SJSA1 (cell line): ENCODE results near the gene TC2N. TPM values are rescaled to one million over a fixed set of nuclear protein-coding genes. Genes with fewer than 3 reads are reported as not detected.
"Not testable (repeated sequence)": the region's sequence is repeated elsewhere in the genome, so short reads cannot be mapped to it uniquely, and the experiment has no call there.

Experiments used
- DNase-seq, 2 experiments: peaks; one replicate each; pipeline ENCODE4 v3.0.0-alpha.2; 2015 to 2020; ENCODE audit warnings: low spot score in 2 of 2, low read depth in 1 of 2
- H3K27ac ChIP-seq: fragments of 250-450 bp; sonication (Bioruptor Pico); 2 replicates; pipeline ENCODE4 v1.5.1; 2020; ENCODE audit warnings: mild to moderate bottlenecking, moderate library complexity
- H3K27me3 ChIP-seq: fragments of 250-450 bp; sonication (Bioruptor Pico); replicated peaks from 2 replicates; pipeline ENCODE4 v1.5.1; 2020; ENCODE audit warnings: mild to moderate bottlenecking, moderate library complexity
- H3K36me3 ChIP-seq: fragments of 250-450 bp; sonication (Bioruptor Pico); 2 replicates; pipeline ENCODE4 v1.5.1; 2020; ENCODE audit warnings: mild to moderate bottlenecking
- H3K4me1 ChIP-seq: fragments of 250-450 bp; sonication (Bioruptor Pico); replicated peaks from 2 replicates; pipeline ENCODE4 v1.6.1; 2021; ENCODE audit warnings: mild to moderate bottlenecking
- H3K4me3 ChIP-seq: fragments of 250-450 bp; sonication (Bioruptor Pico); 2 replicates; pipeline ENCODE4 v1.5.1; 2020; ENCODE audit warnings: mild to moderate bottlenecking
- H3K9me3 ChIP-seq: fragments of 250-450 bp; sonication (Bioruptor Pico); replicated peaks from 2 replicates; pipeline ENCODE4 v1.5.1; 2020; ENCODE audit warnings: mild to moderate bottlenecking
- total RNA-seq: library from RNA; depleted of rRNA; stranded (reverse); fragments of >200 nt; shearing (Covaris generic); gene quantifications from 2 replicates; pipeline ENCODE4 v1.2.3, GENCODE V29; 2014

The TC2N gene
- total RNA-seq, 1 experiment from 2014 or later = 0.05 TPM

DNA sequence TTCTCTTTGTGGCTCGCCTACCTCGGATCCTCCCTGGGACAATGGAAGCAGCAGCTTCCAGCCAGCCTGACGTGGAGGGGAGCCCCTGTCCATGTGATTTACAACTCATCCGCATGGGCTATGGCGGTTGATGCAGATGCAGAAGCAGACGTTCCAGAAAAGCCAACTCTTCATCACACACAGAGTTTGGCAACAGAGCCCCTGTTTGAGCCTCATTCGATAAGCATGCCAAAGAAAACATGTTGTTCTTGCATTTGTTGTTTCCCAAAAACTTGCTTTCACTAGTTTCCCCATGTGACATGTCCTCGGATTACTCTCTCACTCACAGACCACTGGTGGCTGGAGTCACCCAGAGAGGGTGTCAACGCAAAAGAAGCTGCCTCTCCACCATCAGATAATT, 16.4 kb upstream of the TC2N start:
- no peak overlapping the region for H3K4me3 ChIP-seq
- no peak overlapping the region for H3K27ac ChIP-seq
- no peak for DNase-seq
- no peaks in the 10 kb centered on the region for H3K4me1 ChIP-seq
- no peaks in the 10 kb centered on the region for H3K9me3 ChIP-seq
- no peaks in the 10 kb centered on the region for H3K27me3 ChIP-seq
- no peaks in the 10 kb centered on the region for H3K36me3 ChIP-seq

DNA sequence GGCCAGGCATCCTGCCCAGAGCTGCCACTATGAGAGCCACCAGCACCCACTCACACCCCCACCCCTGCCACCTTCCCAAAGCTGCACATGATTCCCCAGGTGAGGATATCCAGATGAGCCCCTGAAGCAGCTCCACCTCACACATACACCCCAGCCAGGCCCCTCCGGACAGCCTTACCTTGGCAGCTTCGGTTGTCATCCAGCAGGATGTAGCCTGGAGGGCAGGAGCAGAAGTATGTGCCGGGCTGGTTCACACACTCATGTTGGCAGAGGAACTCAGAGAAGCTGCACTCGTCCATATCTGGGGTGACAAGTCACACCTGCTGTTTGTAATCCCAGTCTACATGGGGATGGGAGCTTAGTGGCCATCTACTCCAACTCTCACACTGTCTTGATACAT, 15.4 kb upstream of the TC2N start:
- no peak overlapping the region for H3K4me3 ChIP-seq
- H3K9me3 ChIP-seq = no peaks in the 10 kb centered on the region
- H3K4me1 ChIP-seq = no peaks in the 10 kb centered on the region
- H3K36me3 ChIP-seq = no peaks in the 10 kb centered on the region
- DNase-seq = no peak
- no peaks in the 10 kb centered on the region for H3K27me3 ChIP-seq
- H3K27ac ChIP-seq = no peak overlapping the region

DNA sequence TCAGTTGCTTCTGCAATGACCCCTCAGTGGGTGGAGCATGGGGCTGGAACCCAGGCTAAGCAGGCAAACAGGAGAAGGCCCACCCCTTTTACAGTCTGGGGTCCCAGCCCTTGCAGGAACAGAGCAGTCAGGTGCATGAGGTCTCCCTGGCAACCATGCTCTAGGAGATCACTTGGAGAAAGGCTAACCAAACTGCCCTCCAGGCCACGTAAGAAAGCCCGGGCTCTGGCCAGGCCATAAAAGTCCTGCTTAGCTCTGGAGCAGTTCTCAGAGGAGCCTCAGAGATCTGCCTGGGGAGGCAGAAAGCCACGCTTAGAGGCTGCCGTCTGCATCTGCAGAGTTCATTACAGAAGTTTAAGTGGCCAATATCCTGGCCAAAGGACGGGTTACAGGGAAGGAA, 15.0 kb upstream of the TC2N start:
- no peak overlapping the region for H3K27ac ChIP-seq
- no peak for DNase-seq
- H3K27me3 ChIP-seq = no peaks in the 10 kb centered on the region
- no peaks in the 10 kb centered on the region for H3K4me1 ChIP-seq
- no peak overlapping the region for H3K4me3 ChIP-seq
- H3K9me3 ChIP-seq = no peaks in the 10 kb centered on the region
- no peaks in the 10 kb centered on the region for H3K36me3 ChIP-seq

DNA sequence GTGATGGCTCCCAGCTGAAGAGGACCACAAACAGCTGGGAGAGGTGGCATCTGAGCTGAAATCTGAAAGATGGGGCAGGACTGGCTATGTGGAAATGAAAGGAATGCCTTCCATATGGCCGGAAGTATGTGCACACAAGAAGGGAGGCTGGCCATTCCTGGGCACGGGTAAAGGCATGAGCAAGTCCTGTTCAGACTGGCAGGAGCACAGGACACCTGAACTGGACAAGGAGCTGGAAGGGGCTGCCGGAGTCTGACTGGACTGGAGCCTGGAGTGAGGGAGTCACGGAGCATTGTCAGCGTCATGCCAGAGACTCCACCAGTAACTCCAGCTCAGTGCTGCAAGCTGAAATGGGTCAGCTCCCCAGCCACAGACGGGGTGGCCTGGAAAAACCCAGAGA, 11.9 kb upstream of the TC2N start:
- no peak for DNase-seq
- H3K27me3 ChIP-seq = no peaks in the 10 kb centered on the region
- H3K27ac ChIP-seq = no peak overlapping the region
- H3K4me3 ChIP-seq = no peak overlapping the region
- H3K36me3 ChIP-seq = no peaks in the 10 kb centered on the region
- no peaks in the 10 kb centered on the region for H3K9me3 ChIP-seq
- H3K4me1 ChIP-seq = no peaks in the 10 kb centered on the region

DNA sequence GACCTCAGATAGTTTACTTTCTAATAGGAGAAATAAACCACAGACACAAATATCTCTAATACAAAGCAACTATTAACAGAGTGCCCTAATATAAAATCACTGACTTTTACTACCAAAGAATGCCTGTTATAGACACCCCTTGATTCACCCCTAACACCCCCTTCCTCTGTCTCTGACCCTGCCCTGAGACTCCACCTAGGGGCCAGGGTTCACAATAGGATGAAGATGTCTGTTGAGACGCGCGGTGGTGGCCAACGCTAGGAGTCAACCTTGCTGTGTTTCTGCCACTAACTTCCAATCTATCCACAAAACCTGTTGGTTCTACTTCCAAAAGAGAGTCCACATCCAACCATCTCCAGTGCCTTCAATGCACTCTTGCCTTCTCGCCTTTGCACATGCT, 10.9 kb upstream of the TC2N start:
- H3K9me3 ChIP-seq = no peaks in the 10 kb centered on the region
- no peak for DNase-seq
- H3K4me1 ChIP-seq = no peaks in the 10 kb centered on the region
- no peaks in the 10 kb centered on the region for H3K36me3 ChIP-seq
- no peak overlapping the region for H3K27ac ChIP-seq
- no peak overlapping the region for H3K4me3 ChIP-seq
- no peaks in the 10 kb centered on the region for H3K27me3 ChIP-seq

DNA sequence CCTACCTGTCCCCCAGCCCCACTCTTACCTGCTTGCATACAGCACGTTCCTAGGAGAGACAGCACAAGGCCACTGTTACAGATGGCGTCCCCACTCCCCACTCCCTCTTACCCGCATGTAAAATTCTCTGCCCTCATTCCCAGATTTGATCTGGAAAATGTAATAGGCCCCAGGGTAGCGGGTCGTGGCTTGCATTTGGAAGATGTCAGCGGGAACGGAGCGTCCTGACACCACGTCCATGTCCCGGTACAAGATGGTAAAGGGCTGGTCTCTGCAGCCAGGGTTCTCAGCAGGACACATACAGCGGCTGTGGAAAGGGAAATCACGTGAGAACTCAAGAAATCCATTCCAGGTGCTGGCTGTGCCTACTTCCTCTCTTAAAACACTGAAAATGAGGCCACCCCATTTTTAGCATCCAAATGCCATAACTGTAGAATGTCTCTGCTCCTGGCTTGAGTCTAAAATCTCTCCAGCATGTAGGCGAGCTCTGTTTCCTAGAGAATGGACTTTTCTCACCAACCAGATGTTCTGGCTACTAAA, 10.1 kb upstream of the TC2N start:
- Histone ChIP-seq H3K4me1 (no peaks in the 10 kb centered on the region), H3K36me3 (no peaks in the 10 kb centered on the region), H3K27me3 (no peaks in the 10 kb centered on the region), H3K4me3 (no peak overlapping the region), H3K27ac (no peak overlapping the region), H3K9me3 (no peaks in the 10 kb centered on the region)
- DNase-seq = no peak

DNA sequence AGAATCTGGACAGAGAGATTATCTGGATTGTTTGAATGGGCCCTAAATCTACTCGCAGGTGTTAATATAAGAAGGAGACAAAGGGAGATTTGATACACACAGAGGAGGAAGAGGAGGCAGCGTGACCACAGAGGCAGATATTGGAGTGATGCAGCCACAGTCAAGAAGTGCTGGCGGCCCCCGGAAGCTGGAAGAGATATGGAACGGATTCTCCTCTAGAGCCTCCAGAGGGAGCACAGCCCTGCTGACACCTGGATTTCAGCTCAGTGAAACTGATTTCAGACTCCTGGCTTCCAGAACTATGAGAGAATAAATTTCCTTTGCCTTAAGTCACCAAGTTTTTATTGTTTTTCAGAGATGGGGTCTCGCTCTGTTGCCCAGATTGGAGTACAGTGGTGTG, 9.2 kb upstream of the TC2N start:
- Histone ChIP-seq H3K4me1 (no peaks in the 10 kb centered on the region), H3K27me3 (no peaks in the 10 kb centered on the region), H3K36me3 (no peaks in the 10 kb centered on the region), H3K4me3 (no peak overlapping the region), H3K27ac (no peak overlapping the region), H3K9me3 (no peaks in the 10 kb centered on the region)
- DNase-seq = no peak

DNA sequence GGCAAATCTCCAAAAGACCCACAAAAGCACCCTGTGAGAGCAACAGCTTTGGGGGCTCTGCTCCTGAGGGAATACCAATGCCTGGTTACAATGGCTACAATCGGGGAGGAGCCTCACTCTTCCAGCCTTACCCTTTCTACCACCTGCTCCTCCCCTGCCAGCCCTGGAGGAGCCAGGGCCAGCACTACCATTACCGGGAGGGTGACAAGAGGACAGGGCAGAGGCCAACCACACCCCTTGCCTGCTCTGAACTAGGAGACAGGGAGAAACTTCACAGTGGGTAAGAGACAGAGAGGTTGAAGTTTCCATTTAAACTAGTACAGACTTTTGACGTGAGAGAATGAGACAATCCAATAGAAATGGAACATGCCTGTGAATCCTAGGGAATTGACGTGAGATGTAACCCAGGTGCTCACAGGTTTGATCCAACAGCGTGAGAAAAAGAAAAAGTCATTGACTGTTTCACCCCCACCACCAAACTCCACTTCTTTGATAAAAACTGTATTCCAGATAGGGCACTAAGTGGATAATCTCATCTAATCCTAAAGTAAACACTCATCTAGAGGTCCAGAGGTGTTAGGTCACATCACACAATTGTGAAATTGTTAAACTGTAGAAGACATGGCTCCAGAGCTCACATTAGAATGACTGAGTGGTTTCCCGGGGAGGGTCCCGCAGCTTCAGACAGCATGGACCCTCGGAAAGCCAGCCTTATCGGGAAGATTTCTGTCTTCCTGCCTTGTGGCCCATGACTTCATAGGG, 8.4 kb upstream of the TC2N start:
- no peak overlapping the region for H3K4me3 ChIP-seq
- no peaks in the 10 kb centered on the region for H3K27me3 ChIP-seq
- DNase-seq = no peak
- H3K27ac ChIP-seq = no peak overlapping the region
- H3K36me3 ChIP-seq = no peaks in the 10 kb centered on the region
- no peaks in the 10 kb centered on the region for H3K4me1 ChIP-seq
- no peaks in the 10 kb centered on the region for H3K9me3 ChIP-seq

DNA sequence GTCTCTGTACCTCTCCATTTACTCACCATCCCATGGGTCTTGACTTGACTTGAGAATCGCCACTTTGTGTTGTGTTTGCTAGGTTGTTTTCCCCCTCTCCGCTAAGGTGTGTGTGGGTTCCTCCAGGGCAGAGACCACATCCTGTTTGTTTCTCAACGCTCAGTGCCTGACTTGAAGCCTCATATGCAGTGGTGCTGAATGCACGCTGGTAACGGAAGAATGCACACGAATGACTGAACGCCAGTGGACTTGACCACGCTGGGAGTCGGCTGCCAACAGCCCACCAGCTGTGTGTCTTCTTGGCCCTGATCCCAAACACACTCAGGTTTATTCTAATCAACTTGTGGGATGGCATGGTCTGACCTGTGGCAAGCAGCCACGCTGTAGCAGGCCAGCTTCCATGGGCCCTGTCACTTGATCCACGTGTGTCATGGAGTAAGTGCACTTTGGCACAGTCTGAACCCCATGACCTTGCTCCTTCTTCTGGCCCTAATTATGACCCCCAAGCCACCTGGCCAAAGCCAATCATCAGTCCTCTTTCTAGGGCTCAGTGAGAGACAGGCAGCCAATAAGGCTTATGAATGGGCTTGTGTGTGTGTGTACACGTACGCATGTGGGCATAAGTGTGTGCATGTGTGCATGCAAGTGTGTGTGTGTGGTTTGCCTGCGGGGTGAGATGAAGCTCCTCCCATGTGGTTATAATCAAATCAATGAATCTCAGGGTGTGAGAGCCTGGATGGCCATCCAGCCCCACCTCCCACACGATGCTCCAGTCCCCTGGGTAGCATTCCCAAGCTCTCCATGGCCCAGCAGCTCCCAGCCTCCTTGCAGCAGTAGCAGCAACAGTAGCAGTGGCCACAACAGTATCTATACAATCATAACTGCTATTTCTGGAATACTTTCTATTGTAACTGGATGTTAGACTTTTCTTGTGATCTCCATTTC, 6.4 kb upstream of the TC2N start:
- H3K9me3 ChIP-seq = no peaks in the 10 kb centered on the region
- no peak overlapping the region for H3K27ac ChIP-seq
- no peaks in the 10 kb centered on the region for H3K36me3 ChIP-seq
- H3K4me1 ChIP-seq = no peaks in the 10 kb centered on the region
- no peak for DNase-seq
- no peak overlapping the region for H3K4me3 ChIP-seq
- H3K27me3 ChIP-seq = no peaks in the 10 kb centered on the region

DNA sequence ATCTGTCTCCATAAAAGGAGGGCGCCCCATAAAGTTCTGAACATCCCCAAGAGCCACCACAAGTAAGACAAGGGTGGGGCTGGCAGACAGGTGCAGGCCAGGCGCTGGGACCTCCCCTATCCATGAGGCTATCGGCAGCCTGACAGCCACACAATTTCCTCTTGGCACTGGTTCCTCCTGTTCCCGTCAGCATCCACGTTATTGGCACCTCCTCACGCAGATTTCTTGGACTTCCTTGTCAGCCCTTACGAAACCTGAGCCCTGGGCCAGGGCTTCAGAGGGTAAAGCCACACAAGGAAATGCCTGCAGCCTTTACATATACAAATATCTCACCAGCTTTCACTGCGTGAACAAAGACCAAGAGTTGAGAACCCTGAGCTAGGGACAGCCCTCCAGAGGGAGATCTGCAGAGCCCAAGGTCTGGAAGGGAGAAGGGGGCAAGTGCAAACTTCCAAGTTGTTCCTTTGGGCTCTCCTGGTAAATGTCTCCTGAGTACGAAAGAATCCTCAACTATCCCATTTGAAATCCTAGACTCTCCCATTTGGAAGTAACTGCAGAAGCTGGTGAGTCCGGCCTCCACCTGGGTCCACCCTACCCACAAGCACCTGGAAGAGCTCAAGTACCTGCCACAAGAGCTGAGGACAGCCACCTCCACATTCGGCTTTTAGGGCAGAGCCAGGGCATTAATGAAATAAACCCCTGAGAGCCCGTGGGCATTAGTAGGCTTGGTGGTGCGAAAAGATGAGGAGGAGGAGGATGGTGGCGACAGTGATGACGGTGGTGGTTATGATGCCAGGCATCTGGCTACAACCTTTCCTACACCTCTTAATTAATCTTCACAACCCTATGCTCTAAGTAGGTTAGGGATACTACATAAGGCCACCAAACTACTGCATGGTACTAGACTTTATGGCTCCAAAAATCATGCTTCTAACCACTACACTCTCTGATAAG, 5.5 kb upstream of the TC2N start:
- Histone ChIP-seq H3K4me1 (no peaks in the 10 kb centered on the region), H3K36me3 (no peaks in the 10 kb centered on the region), H3K9me3 (no peaks in the 10 kb centered on the region), H3K4me3 (no peak overlapping the region), H3K27ac (no peak overlapping the region), H3K27me3 (no peaks in the 10 kb centered on the region)
- no peak for DNase-seq

DNA sequence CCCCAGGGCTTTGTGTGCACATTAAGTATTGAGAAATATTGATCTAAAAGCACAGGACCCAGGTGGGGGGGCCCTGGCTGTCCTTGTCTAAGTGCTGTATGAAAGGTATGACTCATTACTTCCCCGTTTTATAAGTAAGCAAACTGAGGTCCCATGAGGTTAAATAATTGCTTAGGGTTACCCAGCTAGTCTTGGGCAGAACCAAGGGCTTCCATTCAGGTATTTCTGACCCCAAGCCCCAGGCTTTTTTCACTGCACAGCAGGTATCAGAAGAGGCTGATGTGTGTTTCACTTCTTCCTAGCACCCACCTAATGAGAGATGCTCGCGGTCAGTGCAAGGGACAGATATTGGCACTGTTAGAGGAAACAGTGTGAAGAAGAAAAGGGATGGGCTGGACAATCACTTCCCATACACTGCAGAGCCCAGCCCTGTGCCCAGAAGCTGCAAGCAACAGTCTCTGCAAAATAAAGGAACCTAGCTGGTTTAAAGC, 4.7 kb upstream of the TC2N start:
- Histone ChIP-seq H3K4me3 (no peak overlapping the region), H3K4me1 (no peaks in the 10 kb centered on the region), H3K36me3 (no peaks in the 10 kb centered on the region), H3K9me3 (no peaks in the 10 kb centered on the region), H3K27ac (no peak overlapping the region), H3K27me3 (no peaks in the 10 kb centered on the region)
- no peak for DNase-seq

DNA sequence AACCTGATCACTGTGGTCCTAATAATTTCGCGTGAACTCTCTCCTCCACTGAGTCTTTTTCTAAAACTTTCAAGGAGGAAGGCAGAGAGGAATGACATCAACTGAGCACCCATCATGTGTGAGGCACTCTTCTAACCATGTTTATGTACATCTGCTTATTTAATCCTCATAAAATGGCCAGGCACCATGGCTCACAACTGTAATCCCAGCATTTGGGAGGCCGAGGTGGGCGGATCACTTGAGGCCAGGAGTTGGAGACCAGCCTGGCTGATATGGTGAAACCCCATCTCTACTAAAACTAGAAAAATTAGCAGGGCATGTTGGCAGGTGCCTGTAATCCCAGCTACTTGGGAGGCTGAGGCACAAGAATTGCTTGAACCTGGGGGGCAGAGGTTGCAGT, 4.1 kb upstream of the TC2N start:
- H3K27ac ChIP-seq, H3K9me3 ChIP-seq, H3K4me3 ChIP-seq, H3K4me1 ChIP-seq, H3K36me3 ChIP-seq, DNase-seq, H3K27me3 ChIP-seq: not testable (repeated sequence)

DNA sequence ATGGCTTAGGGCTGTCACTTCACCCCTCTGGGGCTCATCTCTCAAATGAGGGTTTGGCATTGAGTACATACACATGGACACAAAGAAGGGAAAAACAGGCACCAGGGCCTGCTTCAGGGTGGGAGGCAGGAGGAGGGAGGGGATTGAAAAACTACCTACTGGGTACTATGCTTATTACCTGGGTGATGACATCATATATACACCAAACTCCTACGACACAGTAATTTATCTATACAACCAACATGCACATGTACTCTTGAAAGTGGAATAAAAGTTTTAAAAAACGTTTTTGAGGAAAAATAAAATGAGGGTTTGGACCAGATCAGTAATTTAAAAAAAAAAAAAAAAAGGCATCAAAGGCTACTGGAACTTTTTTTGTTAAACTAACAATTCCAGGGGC, 3.6 kb upstream of the TC2N start:
- Histone ChIP-seq H3K4me1 (no peaks in the 10 kb centered on the region), H3K27ac (no peak overlapping the region), H3K36me3 (no peaks in the 10 kb centered on the region), H3K9me3 (no peaks in the 10 kb centered on the region), H3K27me3 (no peaks in the 10 kb centered on the region), H3K4me3 (no peak overlapping the region)
- DNase-seq = no peak
